Mesendoderm (in vitro differentiated cells): ENCODE results near the gene FMR1NB.

Experiments
- DNase-seq: peaks from one replicate; pipeline ENCODE4 v3.0.0; 2013
- H2AK5ac ChIP-seq: 2 replicates; pipeline ENCODE4 v1.6.1; 2013; ENCODE audit warnings: low read length, inconsistent platforms
- H2BK120ac ChIP-seq: 2 replicates; pipeline ENCODE4 v1.6.1; 2013; ENCODE audit warnings: low read depth, mild to moderate bottlenecking, low read length, moderate library complexity, mixed read lengths
- H2BK15ac ChIP-seq: replicated peaks from 2 replicates; pipeline ENCODE4 v1.6.1; 2013; ENCODE audit warnings: low read depth, mild to moderate bottlenecking, moderate library complexity
- H2BK5ac ChIP-seq: 2 replicates; pipeline ENCODE4 v1.6.1; 2013; ENCODE audit warnings: low read length, inconsistent platforms
- H3K18ac ChIP-seq: 2 replicates; pipeline ENCODE4 v1.6.1; 2013; ENCODE audit warnings: mild to moderate bottlenecking, low read length, mixed read lengths
- H3K23ac ChIP-seq: one replicate; pipeline ENCODE4 v1.6.1; 2013; ENCODE audit warnings: low read length
- H3K27ac ChIP-seq: 2 replicates; pipeline ENCODE4 v1.5.1; 2013; ENCODE audit warnings: low read depth, mild to moderate bottlenecking, inconsistent platforms, low read length, moderate library complexity
- H3K27me3 ChIP-seq: 2 replicates; pipeline ENCODE4 v1.6.1; 2013; ENCODE audit warnings: low read length, control low read depth, mild to moderate bottlenecking, inconsistent platforms; ENCODE audit not compliant: insufficient read depth, poor library complexity
- H3K36me3 ChIP-seq: 2 replicates; pipeline ENCODE4 v1.6.1; 2013; ENCODE audit warnings: low read length, inconsistent platforms; ENCODE audit not compliant: control insufficient read depth, insufficient read depth
- H3K4ac ChIP-seq: one replicate; pipeline ENCODE4 v1.6.1; 2013; ENCODE audit warnings: low read depth, mild to moderate bottlenecking, low read length, moderate library complexity
- H3K4me1 ChIP-seq: 2 replicates; pipeline ENCODE4 v1.6.1; 2013; ENCODE audit warnings: low read depth, low read length, inconsistent platforms; ENCODE audit not compliant: control insufficient read depth
- H3K4me2 ChIP-seq: 2 replicates; pipeline ENCODE4 v1.6.1; 2013; ENCODE audit warnings: low read length
- H3K4me3 ChIP-seq: 2 replicates; pipeline ENCODE4 v1.5.1; 2013; ENCODE audit warnings: mild to moderate bottlenecking, low read length
- H3K56ac ChIP-seq: one replicate; pipeline ENCODE4 v1.6.1; 2013; ENCODE audit warnings: low read length
- H3K79me1 ChIP-seq: 2 replicates; pipeline ENCODE4 v1.6.1; 2013; ENCODE audit warnings: low read length, inconsistent platforms
- H3K79me2 ChIP-seq: 2 replicates; pipeline ENCODE4 v1.6.1; 2013; ENCODE audit warnings: mild to moderate bottlenecking, low read length; ENCODE audit not compliant: control insufficient read depth, insufficient read depth
- H3K9ac ChIP-seq: 2 replicates; pipeline ENCODE4 v1.6.1; 2013; ENCODE audit warnings: low read length, inconsistent platforms
- H4K5ac ChIP-seq: one replicate; pipeline ENCODE4 v1.6.1; 2013; ENCODE audit warnings: low read length
- H4K8ac ChIP-seq: one replicate; pipeline ENCODE4 v1.6.1; 2013; ENCODE audit warnings: low read depth, mild to moderate bottlenecking, control low read depth, low read length, moderate library complexity
- WGBS: extraction: QIAGEN DNeasy Blood & Tissue Kit; methylation state at CpG from one replicate; pipeline ENCODE4 v1.1.7; 2013; ENCODE audit warnings: low lambda C conversion rate, missing lambda C conversion rate; ENCODE audit not compliant: insufficient coverage; ENCODE audit errors: extremely low coverage; 5-methylcytosine and 5-hydroxymethylcytosine counted together

FMR1NB gene

GRCh38 chrX:147978931-147979330, 2.2 kb upstream of the FMR1NB start:
- Histone ChIP-seq H3K36me3 (no peaks in the 10 kb centered on the region), H3K9ac (no peak overlapping the region), H4K5ac (no peak overlapping the region), H3K56ac (no peak overlapping the region), H3K79me2 (no peaks in the 10 kb centered on the region), H3K4me1 (no peaks in the 10 kb centered on the region), H3K4me3 (no peak overlapping the region), H3K79me1 (no peaks in the 10 kb centered on the region), H3K27me3 (no peaks in the 10 kb centered on the region), H2BK15ac (no peak overlapping the region), H4K8ac (no peak overlapping the region), H3K23ac (no peak overlapping the region), H3K4me2 (no peak overlapping the region), H2AK5ac (no peak overlapping the region), H2BK120ac (no peak overlapping the region), H3K18ac (no peak overlapping the region), H3K4ac (no peak overlapping the region), H3K27ac (no peak overlapping the region), H2BK5ac (no peak overlapping the region)
- DNase-seq: no peak
- no CpG with 5 or more reads among the region's 6 CpGs for WGBS

GRCh38 chrX:148020329-148020728, 39.2 kb downstream of the FMR1NB start:
- Histone ChIP-seq H2BK15ac (no peak overlapping the region), H2BK5ac (no peak overlapping the region), H3K4ac (no peak overlapping the region), H3K9ac (no peak overlapping the region), H3K56ac (no peak overlapping the region), H3K79me1 (no peaks in the 10 kb centered on the region), H2BK120ac (no peak overlapping the region), H3K23ac (no peak overlapping the region), H3K4me1 (no peaks in the 10 kb centered on the region), H3K79me2 (no peaks in the 10 kb centered on the region), H4K5ac (no peak overlapping the region), H3K27me3 (no peaks in the 10 kb centered on the region), H3K27ac (no peak overlapping the region), H2AK5ac (no peak overlapping the region), H3K4me3 (no peak overlapping the region), H3K36me3 (no peaks in the 10 kb centered on the region), H3K4me2 (no peak overlapping the region), H3K18ac (peak overlapping the region; percentile 9), H4K8ac (no peak overlapping the region)
- WGBS: no CpG with 5 or more reads among the region's 2 CpGs
- DNase-seq: peak; percentile 20

- Histone ChIP-seq H3K18ac (no peak overlapping the region), H3K27ac (no peak overlapping the region), H3K23ac (no peak overlapping the region), H4K8ac (no peak overlapping the region), H4K5ac (no peak overlapping the region), H2BK120ac (no peak overlapping the region), H3K4me1 (no peaks in the 10 kb centered on the region), H2BK5ac (no peak overlapping the region), H3K36me3 (no peaks in the 10 kb centered on the region), H3K79me1 (no peaks in the 10 kb centered on the region), H2AK5ac (no peak overlapping the region), H3K56ac (no peak overlapping the region), H2BK15ac (no peak overlapping the region), H3K4me3 (no peak overlapping the region), H3K27me3 (no peaks in the 10 kb centered on the region), H3K4me2 (no peak overlapping the region), H3K79me2 (no peaks in the 10 kb centered on the region), H3K9ac (no peak overlapping the region), H3K4ac (no peak overlapping the region)
- DNase-seq: no peak
- no CpG with 5 or more reads among the region's 8 CpGs for WGBS
Observed at GRCh38 chrX:148024425-148025148, 43.5 kb downstream of the FMR1NB start.

- Histone ChIP-seq H3K4me1 (no peaks in the 10 kb centered on the region), H2BK5ac (no peak overlapping the region), H2BK120ac (no peak overlapping the region), H3K4ac (no peak overlapping the region), H3K4me3 (no peak overlapping the region), H2BK15ac (no peak overlapping the region), H3K18ac (no peak overlapping the region), H4K8ac (no peak overlapping the region), H3K36me3 (no peaks in the 10 kb centered on the region), H3K79me1 (no peaks in the 10 kb centered on the region), H3K27me3 (no peaks in the 10 kb centered on the region), H3K4me2 (no peak overlapping the region), H3K23ac (no peak overlapping the region), H3K9ac (no peak overlapping the region), H4K5ac (no peak overlapping the region), H2AK5ac (no peak overlapping the region), H3K27ac (no peak overlapping the region), H3K79me2 (no peaks in the 10 kb centered on the region), H3K56ac (no peak overlapping the region)
- DNase-seq: no peak
- no CpG with 5 or more reads among the region's 2 CpGs for WGBS
Observed at GRCh38 chrX:148035380-148035779, 54.2 kb downstream of the FMR1NB start.

GRCh38 chrX:148037020-148037419, 55.9 kb downstream of the FMR1NB start:
- Histone ChIP-seq H3K27me3 (no peaks in the 10 kb centered on the region), H4K8ac (no peak overlapping the region), H3K23ac (no peak overlapping the region), H3K4me3 (no peak overlapping the region), H3K18ac (no peak overlapping the region), H3K79me2 (no peaks in the 10 kb centered on the region), H3K4me2 (no peak overlapping the region), H3K56ac (no peak overlapping the region), H2AK5ac (no peak overlapping the region), H3K36me3 (no peaks in the 10 kb centered on the region), H4K5ac (no peak overlapping the region), H2BK120ac (no peak overlapping the region), H2BK15ac (no peak overlapping the region), H3K79me1 (no peaks in the 10 kb centered on the region), H3K27ac (no peak overlapping the region), H2BK5ac (no peak overlapping the region), H3K9ac (no peak overlapping the region), H3K4ac (no peak overlapping the region), H3K4me1 (no peaks in the 10 kb centered on the region)
- no CpG with 5 or more reads among the region's 1 CpG for WGBS
- no peak for DNase-seq

- no peak overlapping the region for H3K4me2 ChIP-seq
- H3K23ac ChIP-seq: no peak overlapping the region
- H3K4me1 ChIP-seq: no peaks in the 10 kb centered on the region
- H3K27ac ChIP-seq: no peak overlapping the region
- no peaks in the 10 kb centered on the region for H3K79me1 ChIP-seq
- H3K18ac ChIP-seq: no peak overlapping the region
- no CpG with 5 or more reads among the region's 2 CpGs for WGBS
- no peak overlapping the region for H2AK5ac ChIP-seq
- no peak overlapping the region for H3K9ac ChIP-seq
- DNase-seq: no peak
- H4K5ac ChIP-seq: no peak overlapping the region
- no peak overlapping the region for H3K4ac ChIP-seq
- H2BK120ac ChIP-seq: no peak overlapping the region
- H3K27me3 ChIP-seq: no peaks in the 10 kb centered on the region
- H2BK5ac ChIP-seq: no peak overlapping the region
- no peak overlapping the region for H3K4me3 ChIP-seq
- no peaks in the 10 kb centered on the region for H3K79me2 ChIP-seq
- no peak overlapping the region for H2BK15ac ChIP-seq
- H3K36me3 ChIP-seq: no peaks in the 10 kb centered on the region
- no peak overlapping the region for H3K56ac ChIP-seq
- H4K8ac ChIP-seq: no peak overlapping the region
Observed at GRCh38 chrX:148043271-148043855, 62.2 kb downstream of the FMR1NB start.
